Inflammatory macrophage treated with lipopolysaccharide for 4 hours (primary cell): Measurements from ENCODE around the gene GMPR.
"Not testable (repeated sequence)": the region's sequence is repeated elsewhere in the genome, so short reads cannot be mapped to it uniquely, and the experiment has no call there.

Experiments
- DNase-seq: peaks from one replicate; pipeline ENCODE4 v3.0.0-alpha.2; 2020

Gene GMPR

DNA sequence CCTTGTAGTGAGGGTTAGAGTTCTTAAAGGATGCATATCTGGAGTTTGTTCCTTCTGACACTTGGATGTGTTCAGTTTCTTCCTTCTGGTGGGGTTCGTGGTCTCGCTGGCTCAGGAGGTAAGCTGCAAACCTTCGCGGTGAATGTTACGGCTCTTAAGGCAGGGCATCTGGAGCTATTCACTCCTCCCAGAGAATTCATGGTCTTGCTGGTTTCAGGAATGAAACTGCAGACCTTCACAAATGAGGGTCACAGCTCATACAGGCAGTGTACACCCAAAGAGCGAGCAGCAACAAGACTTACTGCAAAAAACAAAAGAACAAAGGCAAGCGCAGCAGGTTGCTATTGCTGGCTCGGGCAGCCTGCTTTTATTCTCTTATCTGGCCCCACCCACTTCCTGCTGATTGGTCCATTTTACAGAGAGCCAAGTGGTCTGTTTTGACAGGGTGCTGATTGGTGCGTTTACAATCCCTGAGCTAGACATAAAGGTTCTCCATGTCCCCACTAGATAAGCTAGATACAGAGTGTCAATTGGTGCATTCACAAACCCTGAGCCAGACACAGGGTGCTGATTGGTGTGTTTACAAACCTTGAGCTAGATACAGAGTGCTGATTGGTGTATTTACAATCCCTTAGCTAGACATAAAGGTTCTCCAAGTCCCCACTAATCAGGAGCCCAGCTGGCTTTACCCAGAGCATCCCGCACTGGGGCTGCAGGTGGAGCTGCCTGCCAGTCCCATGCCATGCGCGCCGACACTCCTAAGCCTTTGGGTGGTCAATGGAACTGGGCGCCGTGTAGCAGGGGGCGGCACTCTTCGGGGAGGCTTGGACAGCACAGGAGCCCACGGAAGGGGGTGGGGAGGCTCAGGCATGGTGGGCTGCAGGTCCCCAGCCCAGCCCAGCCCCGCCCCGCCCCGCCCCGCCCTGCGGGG is 12.0 kb upstream of the GMPR start:
- DNase-seq, result not testable (repeated sequence)

DNA sequence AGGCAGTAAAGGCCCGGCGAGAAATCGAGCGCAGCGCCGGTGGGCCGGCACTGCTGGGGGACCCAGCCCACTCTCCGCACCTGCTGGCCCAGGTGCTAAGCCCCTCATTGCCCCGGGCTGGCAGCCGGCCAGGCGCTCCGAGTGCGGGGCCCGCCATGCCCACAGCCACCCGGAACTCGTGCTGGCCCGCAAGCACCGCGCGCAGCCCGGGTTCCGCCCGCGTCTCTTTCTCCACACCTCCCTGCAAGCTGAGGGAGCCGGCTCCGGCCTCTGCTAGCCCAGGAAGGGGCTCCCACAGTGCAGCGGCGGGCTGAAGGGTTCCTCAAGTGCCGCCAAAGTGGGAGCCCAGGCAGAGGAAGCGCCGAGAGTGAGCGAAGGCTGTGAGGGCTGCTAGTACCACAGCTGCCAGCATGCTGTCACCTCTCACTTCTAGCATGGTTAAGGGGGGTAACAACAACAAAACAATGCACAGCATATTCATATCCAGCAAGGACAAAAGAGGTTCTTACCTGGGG is 11.3 kb upstream of the GMPR start:
- no peak for DNase-seq

DNA sequence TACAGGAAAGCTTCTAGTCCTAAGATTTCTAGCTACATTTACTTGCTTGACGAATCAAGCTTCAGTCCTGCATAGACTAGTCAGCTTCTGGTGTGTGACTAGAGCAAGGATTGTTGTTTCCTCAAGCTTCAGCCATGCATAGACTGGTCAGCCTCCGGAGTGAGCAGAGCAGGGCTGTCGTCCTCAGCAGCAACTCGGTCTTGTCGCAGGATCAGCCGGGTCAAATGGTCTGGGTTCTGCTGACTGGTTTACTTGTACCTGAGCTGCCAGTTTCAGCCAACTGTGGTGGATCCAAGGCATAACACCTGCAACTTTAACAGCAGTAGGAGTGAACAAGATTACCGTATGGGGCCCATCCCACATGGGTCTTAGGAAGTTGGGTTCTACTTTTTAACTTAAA is 10.8 kb upstream of the GMPR start:
- no peak for DNase-seq

DNA sequence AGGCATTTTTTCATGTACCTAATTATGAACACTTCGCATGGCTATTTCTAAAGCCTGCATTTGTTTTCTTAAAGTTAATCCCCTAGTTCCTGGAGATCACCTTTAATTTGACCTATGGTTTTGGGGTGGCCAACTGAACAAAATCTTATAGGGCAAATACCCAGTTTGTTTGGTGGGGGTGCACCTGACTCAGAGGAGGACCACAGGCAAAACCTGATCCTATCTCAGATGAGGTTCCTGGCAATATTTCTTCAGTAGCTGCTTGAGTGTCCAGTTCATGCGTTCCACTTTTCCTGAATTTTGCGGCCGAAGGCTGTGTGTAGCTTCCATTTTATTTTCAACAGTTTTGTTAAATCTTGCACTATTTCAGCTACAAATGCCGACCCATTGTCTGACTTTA is 10.3 kb upstream of the GMPR start:
- DNase-seq, result no peak

DNA sequence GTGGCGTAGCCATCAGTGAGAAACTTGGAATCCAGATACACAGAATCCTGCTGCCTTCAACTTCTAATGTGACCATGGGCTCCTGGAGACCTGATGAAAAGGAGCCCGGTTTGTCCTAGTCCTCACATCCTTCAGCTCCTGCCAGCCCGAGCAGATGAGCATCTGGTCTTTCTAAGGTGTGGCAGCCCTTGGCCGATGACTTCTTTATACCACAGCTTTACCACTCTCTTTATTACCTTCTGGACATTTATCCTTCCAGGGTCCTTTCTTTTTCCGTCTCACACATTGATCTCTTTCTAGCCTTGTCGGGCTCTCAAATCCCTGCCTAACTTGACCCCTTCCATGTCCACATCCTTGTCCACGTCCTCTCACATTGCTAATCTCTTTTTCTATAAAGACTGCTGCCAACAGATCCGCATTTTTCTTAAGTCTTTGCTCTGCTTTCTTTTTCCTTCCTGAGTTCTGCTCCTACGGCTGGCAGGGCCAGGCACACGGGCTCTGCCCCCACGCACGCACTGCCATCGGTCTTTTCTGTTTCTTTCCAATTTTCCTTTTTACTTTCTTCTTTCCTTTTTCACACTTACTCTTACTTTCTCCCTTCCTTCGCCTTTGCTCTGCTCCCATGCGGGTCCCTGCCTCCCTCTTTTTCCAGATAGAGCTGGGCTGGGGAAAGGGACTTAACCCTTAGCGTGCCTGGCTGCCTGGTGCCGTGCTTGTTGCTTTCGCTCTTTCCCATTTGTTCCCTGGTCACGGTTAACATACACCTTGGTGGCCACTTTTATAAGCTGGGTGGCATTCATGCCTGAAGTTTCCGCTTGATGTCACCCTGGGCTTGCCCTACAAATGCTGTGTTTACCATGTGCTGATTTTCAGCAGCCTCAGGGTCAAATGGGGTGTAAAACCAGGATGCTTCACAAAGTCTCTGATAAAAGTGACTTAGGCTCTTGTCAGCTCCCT is 9.4 kb upstream of the GMPR start:
- DNase-seq, result no peak

DNA sequence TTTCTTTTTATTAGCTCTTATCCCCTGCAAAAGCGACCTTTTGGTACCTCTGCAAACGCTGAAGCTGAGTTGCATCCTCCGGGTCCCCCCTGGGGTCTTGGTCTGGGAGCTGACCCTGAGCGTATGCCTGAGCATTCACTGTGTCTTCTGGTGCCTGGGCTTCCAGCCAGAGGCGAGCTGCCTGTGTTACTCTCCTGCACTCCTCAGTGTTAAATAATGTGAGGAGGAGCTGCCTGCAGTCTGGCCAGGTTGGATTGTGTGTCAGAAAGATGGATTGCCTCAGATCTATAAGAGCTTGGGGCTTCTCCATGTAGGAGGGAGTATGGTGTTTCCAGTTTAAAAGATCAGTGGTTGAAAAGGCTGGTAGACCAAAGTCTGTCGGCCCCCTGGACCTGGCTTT is 8.7 kb upstream of the GMPR start:
- DNase-seq, result no peak

DNA sequence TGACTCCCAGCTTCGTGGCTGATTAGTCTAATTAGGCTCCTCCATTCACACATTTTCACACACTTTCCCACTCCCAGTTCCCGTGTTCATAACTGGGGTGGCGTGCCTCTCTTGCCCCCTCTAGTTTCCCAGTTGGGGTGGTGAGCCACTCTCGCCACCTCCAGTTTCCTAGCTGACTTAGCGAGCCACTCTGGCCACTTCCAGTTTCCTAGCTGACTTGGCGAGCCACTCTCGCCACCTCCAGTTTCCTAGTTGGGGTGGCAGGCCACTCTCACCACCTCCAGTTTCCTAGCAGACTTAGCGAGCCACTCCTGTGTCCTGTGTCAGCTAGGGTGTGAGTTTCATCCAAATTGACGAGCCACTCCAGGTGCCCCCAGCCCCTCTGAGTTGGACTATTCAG is 7.4 kb upstream of the GMPR start:
- peak; percentile 74 for DNase-seq

DNA sequence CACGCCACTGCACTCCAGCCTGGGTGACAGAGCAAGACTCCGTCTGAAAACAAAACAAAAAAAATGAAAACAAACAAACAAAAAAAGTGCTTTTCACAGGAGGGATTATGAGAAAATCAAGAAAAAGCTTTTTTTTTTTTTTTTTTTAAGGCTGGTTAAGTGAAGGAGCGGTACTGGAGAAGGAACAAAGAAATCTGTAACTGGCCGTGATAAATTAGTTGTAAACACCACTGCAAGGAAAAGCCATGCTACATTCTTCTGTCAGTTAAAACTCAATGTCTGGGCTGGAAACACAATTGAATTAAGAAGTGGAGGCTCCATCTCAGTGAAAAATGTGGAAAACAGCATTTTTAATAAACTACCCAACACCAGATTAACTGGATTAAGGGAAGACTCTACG is 6.3 kb upstream of the GMPR start:
- no peak for DNase-seq

DNA sequence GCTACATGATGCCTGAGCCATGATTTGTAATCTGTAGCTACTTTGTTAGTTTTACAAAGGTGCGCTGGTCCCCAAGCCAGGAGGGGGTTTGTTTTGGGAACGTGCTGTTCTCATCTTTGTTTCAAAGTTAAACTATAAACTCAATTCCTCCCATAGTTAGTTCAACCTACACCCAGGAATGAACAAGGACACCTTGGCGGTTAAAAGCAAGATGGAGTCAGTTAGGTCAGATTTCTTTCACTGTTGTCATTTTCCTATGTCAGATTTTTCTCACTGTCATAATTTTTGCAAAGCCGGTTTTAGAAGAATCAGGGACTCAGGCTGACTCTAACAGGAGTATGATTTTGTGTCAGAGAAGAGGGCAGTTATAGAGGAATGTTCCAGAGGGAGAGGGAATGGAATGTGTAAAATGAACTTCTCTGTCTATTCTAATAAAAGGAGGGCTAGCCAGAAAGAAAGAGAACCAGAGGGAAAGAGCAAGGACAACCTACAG is 2.3 kb upstream of the GMPR start:
- DNase-seq, result no peak

DNA sequence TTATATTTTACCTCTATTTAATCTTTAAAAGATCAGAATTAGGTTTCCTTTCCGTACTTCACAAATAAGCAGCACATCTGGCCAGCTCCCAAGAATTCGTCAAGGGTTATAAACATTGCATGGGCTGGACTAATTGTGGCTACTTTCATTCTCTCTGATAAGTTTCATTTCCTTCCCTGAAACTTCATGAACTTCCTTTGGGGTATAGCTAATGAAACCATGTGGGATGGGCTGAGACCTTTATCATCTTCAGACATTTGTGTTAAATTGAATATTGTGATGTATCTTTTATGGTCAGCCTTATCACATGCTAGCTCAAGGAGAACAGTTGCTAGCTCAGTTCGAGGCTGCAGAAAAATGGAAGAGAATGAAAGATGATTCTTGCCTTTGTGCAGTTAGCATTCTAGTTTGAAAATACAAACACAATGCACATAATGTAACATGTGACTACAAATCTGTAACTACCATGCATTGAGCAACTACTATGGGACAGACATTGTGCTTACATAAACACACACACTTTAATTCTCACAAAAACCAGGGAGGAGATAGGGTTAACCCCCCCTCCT is 1.7 kb upstream of the GMPR start:
- DNase-seq, result peak; percentile 94

DNA sequence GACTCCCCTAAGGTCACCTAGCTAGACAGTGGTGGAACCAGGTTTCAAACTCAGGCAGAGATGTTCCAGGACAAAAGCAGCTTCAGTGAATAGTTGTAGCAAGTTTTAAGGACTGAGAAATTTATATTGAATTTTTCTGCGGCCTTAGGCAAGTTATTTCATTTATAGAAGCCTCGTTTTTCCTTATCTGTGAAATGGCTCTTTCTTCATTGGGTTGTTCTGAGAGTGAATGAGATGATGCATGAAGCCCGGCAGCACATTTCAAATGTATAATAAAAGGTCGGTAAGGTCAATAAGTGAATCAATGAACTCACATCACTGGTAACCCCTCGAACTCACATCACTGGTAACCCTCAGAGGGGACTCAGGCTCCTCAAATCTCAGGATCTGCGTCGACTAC is 1.1 kb upstream of the GMPR start:
- no peak for DNase-seq

DNA sequence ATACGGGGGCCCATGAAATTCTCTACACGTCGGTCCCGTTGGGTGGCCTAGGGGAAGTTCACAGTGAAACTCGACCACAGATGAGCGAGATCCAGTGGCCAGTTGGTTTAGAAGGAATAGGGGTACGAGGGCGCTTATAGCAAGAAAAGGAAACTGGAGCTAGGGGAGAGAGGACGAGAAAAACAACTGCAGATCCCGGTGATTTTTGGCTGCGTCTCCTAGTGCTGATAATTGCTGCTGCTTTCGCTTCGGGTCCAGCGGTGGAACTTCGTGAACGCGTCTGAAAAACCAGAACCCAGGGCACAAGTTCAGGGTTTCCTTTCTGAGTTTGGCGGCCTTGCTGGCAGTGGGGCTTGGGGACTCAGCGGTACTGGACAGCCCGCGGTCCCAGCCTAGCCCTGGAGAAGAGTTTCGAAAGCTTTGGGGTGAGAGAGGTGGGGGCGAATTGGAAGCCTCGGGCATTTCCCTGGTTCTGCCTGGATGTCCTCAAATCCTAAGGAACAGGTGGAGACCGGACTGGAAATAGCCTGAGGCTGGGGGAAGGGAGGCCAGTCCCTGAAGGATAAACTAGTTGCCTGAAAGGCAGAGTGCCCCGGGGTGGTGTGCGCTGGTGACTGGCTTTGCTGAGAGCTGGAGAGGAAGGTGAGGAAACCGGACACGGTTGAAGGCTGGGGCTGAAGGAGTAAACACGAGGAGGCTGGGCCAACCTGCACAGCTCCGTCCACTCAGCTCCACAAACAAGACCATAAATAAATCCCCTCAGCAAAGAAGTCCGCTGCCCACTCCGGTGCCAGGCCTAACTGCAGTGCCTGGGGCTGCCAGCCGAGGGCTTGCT is 793 bp downstream of the GMPR start:
- DNase-seq, result peak; percentile 52

DNA sequence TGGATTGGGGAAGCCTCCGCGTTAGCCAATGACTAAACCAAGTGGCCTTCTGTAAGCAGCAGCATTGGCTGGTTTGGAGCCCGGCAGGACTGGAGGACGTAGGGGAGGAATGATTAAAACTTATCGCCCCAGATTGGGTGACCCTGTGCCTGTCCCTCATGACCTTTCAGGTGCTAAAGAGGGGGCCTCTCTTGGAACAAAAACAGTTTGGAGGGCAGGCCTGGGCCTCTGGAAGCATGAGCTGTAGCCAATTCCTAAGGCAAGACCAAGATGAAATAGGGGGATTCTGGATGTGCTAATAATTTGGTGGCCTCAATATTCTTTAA is 1.4 kb downstream of the GMPR start:
- peak; percentile 88 for DNase-seq

DNA sequence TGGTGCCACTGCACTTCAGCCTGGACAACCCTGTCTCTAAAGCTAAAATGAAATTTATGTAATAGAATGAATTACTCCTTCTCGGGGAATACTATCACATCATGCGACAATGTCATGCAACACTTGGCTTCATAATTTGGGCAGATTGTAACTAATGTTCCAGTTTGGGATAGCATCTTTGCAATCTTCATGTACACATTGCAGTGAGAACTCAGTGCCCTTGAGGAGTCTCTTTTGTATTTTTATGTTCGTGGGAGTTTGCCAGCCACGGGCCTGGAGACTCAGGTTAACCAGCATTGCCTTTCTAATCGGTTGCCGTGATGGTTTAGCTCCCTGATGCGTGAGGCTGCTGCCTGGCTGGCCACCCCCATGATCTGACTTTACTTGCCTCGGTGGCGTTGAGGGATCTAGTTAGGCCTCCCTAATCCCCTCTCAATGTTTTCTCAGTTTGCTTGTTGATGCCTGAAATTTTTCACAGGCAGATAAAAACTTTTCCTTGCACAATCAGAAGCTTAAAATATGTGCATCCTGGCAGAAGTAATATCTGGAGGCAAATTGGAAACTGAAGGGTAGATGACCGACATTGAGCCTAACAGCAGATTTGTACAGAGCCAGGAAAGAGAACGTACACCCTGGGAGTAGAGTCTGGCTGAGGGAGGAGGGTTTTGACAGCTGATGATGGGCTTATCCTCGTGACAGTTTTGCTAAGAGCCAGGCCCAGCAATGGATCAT is 2.4 kb downstream of the GMPR start:
- no peak for DNase-seq

DNA sequence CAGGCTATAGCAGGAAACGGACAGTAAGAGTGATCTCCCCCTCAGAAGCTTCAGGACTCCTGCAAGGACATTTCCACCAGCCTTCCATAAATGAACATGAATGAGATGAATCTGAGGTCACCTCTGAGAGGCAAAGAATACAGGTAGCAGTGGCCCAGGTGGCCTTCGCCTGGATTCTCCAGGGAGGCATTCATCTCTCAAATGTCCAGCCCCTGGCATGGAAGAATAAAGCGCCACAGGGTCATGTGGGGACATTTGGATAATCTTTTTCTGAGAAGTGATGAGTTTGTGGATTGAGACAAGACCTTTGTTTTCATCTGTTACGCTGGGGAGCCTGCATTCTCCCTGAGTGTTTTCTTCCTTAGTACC is 2.9 kb downstream of the GMPR start:
- DNase-seq, result no peak

DNA sequence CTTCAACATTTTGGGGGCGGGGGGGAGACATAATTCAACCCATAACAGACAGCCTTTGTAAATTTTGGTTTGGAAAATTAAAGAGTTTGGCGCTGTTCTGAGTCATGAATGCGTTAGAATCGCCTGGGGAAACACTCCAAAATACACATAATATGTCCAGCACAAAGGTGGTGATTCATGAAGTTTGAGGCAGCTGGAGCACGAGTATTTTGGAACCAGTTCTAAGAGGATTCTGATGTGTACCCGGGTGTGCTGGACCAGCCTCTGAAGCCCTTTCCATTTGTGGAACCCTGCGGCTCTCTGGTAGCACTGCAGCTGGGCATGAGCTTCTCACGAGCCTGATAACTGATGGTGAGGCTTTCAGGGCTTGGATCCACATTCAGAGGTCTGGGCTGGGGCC is 4.7 kb downstream of the GMPR start:
- no peak for DNase-seq

DNA sequence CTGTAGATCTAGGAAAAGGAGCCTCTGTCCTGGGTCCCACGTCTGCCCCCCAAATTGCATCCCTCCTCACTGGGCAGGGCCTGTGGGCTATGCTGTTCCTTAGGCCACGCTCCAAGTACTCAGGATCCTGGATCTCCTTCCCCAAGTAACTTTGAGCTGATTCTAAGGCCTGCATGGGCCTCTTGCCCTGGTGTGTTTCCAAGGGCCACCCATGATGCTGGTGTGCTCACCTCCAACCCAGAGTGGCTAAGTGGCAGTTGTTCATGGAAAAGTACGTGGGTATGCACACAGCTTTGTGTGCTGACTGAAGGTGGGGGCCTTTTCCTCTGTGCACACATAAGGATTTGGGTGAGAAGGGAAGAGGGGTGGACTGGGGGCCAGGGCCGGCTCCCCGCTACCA is 5.3 kb downstream of the GMPR start:
- no peak for DNase-seq

DNA sequence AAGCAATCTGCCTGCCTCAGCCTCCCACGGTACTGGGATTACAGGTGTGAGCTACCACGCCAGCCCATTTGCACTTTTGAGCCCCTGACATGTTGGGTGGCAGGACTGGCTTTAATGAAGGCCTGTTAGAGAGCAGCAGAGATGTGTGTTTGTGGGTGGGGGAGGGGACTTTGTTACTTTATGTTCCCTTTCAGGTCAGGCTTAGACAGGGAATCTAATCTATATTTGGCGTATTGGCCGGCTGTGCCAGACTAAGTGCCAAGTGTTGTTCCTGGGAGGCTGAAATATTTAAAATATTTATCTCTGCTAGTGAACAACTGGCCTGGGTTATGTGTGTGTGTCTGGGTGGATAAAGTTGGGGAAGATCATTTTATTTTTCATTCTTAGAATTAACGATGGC is 6.1 kb downstream of the GMPR start:
- no peak for DNase-seq

DNA sequence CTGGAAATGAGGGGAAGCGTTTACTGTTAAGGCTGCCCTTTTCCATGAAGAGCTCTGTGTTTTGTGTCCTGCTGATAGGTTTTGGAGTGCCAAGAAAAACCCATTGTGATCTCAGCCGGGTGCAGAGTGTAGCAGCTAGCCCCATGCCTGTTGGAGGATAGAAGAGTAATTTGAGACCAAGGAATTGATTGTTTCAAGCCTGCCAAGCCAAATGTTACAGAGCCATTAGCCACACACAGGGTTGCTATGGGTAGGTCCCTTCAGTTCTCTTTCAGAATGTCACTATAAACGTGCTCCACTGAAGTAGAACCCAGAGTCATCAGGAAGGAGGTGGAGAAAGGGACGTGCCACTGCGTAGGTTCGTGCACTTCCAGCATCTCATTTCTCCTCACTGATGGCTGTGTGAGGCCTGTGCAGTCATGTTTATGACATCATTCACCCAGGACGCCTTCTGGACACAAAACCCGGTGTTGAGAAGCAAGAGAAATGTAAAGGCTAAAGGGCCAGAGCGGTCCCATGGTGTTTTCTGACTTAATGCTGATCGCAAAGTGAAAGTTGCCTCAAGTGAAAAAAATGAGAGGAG is 6.6 kb downstream of the GMPR start:
- no peak for DNase-seq

DNA sequence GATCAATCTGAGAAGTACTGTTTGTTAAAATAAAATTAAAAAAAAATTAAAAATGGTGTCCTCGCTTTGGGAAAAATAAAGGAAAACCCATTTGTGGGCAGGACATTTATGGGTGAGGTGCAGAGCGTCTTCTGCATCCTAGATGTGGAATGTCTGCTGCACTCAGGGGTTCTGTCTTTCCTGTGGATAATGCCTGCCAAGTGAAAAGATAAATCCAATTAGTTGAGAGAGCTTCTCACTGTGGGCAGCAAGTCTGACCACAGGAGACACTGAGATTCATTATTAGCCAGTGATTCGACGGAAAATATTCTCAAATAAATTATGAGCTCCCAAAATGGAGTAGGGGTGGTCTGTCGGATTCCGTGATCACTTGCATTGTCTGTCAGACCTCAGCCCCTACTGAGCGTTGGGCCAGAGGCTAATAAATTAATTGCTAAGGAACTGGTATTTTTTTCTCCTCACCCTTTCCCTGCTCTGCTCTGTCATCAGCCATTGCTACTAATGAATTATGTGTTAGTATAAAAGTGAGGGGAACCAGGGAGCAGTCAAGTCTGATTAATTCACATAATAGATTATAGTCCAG is 10.0 kb downstream of the GMPR start:
- DNase-seq, result no peak

DNA sequence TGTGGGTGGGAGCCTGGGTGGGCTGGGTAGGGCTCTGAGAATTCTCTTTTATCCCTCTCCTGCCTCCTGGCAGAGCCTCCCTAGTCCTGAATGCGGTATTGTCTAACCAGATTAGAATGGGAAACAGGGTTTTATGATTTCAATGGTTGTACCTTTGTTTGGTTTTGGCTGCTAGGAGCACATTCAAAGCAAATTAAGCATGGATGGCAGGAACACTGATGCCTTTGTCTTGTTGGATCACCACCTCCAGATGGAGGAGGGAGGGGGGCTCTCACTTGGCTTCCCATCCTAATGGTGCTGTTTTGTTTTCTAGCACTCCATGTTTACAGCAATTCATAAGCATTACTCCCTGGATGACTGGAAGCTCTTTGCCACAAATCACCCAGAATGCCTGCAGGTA is 11.6 kb downstream of the GMPR start:
- DNase-seq, result no peak
